GM18867 (cell line): ENCODE measurements around the gene UQCC3.
"Not testable (repeated sequence)": the region's sequence is repeated elsewhere in the genome, so short reads cannot be mapped to it uniquely, and the experiment has no call there.

ENCODE experiments used
- ATAC-seq: cut with Tn5 transposase; IDR thresholded peaks from one replicate; pipeline ENCODE4 v1.9.1; 2021; ENCODE audit warnings: mild to moderate bottlenecking, moderate library complexity; ENCODE audit not compliant: unreplicated experiment

The UQCC3 gene

GRCh38 chr11:62665599-62666258 lies 5.7 kb upstream of the UQCC3 start:
- peak; percentile 13 for ATAC-seq

DNA sequence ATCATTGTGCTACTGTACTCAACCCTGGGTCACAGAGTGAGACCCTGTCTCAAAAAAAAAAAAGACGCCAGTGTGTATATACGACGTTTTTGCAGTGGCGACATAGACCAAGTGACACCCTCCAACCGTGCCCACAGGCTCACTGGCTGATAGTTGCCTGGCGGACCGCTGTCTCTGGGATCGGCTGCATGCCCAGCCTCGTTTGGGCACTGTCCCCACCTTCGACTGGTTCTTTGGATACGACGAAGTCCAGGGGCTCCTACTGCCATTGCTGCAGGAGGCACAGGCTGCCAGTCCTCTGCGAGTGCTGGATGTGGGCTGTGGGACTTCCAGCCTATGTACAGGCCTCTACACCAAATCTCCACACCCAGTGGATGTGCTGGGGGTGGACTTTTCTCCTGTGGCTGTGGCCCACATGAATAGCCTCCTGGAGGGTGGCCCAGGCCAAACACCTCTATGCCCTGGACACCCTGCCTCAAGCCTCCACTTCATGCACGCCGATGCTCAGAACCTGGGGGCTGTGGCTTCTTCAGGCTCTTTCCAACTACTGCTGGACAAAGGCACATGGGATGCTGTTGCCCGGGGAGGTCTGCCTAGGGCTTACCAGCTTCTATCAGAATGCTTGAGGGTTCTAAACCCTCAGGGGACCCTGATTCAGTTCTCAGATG lies 5.1 kb upstream of the UQCC3 start:
- ATAC-seq = no peak

DNA sequence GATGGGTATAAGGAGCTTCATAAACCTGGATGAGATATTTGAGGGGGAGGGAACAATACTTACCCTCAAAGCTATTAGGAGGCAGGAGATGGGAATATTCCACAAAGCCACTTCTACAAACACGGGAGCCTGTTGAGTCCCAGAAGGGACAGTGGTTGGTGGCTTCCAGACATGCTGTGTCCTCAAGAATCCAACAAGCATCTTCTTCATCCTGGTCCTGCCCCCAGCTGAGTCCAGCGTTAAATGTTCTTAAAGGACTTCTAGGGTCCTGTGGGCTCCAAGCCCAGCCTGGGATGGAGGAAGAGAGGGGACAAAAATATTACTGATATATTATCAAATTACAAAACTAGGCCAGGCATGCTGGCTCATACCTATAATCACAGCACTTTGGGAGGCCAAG lies 4.0 kb upstream of the UQCC3 start:
- ATAC-seq = no peak

DNA sequence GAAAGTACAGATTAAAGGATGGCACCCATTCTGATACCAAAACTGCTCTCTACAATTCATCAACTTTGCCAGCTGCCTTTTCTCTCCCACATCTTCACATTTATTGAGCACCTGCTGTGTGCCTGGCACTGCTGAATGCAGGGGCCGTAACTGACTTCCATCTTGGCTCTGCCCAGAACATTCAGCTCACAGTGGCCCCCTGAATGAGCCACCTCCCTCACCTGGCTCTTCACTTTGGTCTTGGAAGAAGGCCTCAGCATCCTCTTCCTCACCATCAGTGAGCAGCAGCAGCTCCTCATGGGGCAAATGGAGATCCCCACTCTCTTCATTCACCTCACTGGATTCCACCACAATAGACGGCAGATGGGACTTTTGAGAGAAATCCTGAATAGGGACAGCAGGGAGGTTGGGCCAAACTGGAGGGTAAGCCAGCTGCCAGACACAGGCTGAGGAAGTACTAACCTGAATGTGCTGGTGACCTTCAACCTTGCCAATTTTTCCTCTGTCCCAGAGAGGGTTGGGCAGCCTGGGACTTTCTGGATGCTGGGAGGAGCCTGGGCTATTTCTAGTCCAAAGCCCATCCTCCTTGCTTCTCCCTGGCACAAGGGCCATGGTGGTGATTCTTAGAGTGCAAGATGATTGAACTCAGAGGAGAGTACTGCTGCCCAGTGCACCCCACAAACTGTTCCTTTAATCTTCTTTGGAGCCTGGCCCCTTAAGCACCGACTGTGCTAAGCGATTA lies 1.9 kb upstream of the UQCC3 start:
- ATAC-seq = no peak

- peak; percentile 13 for ATAC-seq
Observed at GRCh38 chr11:62671236-62671607, 251 bp upstream of the UQCC3 start.

DNA sequence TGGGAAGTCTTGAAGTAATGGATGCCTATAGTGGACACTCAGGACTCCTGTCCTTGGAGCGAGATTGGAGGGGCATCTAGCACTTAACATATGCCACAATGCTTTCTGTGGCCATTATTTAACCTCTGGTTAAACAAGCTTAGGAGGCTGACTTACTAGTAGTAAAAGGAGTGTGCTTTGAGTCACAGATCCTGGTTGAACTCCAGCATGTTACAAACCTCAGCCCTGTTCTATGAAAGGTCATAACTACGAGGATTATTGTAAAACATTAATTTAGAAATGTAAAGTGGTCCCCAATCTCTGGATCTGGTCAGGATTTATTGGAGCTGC lies 1.7 kb downstream of the UQCC3 start:
- ATAC-seq = no peak

DNA sequence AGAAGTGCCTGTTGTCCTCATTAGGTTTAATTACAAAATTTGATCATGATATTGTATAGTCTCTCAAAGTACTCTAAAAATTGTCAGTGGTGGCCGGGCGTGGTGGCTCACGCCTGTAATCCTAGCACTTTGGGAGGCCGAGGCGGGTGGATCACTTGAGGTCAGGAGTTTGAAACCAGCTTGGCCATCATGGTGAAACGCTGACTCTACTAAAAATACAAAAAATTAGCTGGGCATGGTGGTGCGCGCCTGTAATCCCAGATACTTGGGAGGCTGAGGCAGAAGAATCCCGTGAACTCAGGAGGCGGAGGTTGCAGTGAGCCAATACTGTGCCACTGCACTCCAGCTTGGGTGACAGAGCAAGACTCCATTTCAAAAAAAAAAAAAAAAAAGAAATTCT lies 3.9 kb downstream of the UQCC3 start:
- ATAC-seq = not testable (repeated sequence)

DNA sequence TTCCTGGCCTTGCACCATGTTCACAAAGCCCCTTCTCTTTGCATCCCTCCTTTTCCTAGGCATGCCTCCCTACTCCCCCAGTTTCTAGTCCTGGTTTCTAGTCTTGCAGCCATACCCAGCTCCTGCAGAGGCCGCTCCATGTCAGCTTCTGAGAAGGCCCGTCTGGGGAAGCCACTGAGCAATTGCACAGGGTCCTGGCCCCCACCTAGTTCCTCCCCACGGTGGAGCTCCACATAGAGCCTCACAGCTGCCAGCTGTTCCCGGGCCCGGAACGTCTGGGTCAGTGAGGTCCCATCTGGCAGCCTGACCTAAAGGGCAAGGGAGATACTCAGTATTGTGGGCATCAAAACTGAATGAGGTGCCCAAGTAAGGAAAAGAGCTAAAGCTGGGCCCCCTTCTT lies 5.2 kb downstream of the UQCC3 start:
- no peak for ATAC-seq

DNA sequence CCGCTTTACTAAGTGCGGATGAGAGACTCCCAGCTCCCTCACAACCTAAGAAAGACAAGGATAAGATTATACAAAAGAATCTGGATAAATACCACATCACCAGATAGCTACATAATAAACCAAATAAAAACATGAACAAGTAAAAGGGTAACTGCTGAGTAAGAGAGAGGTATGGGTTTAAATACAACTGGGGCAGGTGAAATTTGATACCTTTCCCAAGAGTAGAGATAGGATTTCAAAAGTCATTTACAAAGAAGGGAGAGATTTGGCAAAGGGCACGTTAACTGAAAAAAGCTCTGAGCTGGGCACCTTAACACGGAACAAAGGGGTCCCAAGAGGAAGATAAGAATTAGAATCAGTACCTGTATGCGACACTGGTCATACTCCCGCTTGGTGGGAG lies 5.7 kb downstream of the UQCC3 start:
- no peak for ATAC-seq

DNA sequence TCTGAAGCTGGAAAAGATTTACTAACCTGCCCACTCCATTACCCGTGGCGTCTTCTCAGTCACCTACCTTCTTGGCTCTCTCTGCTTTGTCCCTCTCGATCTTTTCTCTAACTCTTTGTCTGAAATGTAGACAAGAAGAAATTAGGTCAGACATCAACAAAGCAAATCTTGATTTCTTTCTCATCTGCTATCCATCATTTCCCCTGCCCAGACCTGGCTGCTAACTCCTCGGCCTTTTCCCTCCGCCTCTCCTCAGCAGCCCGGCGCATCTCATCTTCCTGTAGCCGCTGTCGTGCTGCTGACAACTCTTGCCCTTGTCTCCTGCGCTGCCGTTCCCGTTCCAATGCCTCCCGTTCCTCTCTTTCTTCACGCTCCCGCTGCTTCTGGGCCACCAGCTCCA lies 6.2 kb downstream of the UQCC3 start:
- no peak for ATAC-seq

GRCh38 chr11:62678433-62678769 lies 6.9 kb downstream of the UQCC3 start:
- ATAC-seq = no peak

DNA sequence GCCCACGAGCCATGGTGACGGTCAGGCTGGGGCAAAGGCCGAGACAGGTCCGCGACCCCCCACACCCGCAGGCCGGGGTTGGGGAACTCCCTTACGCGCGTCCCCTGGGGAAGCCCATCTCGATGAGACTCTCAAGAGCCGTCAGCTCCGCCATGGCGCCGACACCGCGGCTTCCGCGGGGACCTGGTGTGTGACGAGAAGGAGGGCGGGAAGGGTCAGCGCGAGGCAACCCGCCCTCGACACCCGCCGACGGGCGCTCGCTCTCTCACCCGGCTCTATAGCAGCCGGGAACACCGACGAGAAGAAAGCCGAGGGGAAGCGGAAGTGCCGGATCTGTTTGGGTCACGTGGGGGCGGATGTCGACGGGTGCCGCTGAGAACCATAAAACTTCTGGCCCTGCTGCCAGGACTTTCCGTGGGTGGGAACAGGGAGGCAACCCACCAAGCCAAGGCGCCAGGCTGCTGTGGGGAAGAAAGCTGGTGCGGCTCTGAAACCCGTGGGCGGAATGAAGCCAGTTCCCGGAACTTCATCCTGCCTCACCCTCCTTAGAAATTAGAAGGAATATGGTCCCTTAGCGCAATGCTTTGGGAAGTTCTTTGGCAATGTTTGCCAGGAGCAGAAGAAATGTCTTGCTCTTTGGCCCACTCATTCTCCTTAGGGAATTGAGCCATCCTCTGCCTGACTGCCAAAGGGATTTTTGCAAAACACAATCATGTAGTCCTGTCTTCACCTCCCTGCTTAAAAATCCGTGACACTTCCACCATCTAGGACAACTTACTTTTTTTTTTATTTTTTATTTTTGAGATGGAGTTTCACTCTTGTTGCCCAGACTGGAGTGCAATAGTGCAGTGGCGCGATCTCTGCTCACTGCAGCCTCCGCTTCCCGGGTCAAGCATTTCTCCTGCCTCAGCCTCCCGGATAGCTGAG lies 7.6 kb downstream of the UQCC3 start, which contains the start of gene UBXN1:
Gene UBXN1 (minus strand): TSS at position 304 of the 927 bp plus-strand sequence. CDS start 150 bp downstream, at position 154.
- peak; percentile 65 for ATAC-seq

GRCh38 chr11:62680825-62681240 lies 9.4 kb downstream of the UQCC3 start:
- ATAC-seq = peak; percentile 66

DNA sequence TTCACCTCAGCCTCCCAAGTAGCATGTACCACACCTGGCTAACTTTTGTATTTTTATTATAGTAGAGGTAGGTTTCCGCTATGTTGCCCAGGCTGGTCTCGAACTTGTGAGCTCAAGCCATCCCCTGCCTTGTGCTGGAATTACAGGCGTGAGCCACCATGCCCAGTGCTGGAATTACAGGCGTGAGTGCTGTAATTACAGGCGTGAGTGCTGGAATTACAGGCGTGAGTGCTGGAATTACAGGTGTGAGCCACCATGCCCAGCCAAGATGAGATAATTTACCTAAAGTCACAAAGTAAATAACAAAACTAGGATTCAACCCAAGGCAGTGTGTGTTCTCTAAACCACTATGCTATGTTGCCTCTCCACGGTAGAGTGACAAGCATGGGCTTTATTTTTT lies 11.0 kb downstream of the UQCC3 start:
- no peak for ATAC-seq

DNA sequence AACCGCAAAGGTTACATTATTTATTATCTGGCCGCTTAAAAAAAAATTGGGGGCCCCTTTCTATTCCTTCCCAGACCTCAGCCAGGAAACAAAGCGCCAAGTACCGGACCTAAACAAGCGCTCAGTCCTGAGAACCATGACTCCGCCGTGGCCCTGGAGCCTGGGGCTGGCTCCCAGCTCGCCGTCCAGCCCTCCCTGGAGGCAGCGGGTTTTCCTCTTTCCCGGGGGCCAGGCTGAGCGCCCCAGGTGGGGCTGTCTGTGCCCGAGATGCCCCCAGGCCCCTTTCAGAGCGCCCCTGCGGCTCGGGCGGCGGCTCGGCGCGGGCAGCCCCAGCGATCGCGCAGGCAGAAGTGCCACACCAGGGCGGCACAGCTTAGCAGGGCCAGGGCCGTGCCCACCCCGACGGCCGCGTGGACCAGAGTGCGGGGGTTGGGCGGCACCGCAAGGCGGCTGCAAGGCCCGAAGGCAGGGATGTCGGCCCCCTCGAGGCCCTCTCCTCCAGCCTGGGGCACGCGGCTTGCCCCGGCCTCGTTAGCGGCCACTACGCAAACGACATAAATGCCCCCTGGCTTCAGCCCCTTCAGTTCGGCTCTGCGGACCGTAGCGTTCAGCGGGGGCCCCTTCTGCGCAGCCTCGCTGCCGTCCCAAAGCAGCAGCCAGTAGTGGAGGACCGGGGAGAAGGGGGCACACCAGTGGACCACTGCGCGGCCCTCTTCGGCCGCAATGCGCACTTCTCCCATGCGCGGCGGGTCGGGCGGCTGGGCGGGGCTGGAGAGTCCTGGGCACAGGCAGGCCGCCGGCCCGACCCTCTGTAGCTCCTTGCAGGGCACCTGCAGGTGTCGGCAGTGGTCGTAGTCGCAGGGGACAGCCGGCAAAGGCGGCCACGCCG lies 16.3 kb downstream of the UQCC3 start:
- ATAC-seq = no peak

GRCh38 chr11:62688491-62688890 lies 17.0 kb downstream of the UQCC3 start:
- ATAC-seq = no peak

DNA sequence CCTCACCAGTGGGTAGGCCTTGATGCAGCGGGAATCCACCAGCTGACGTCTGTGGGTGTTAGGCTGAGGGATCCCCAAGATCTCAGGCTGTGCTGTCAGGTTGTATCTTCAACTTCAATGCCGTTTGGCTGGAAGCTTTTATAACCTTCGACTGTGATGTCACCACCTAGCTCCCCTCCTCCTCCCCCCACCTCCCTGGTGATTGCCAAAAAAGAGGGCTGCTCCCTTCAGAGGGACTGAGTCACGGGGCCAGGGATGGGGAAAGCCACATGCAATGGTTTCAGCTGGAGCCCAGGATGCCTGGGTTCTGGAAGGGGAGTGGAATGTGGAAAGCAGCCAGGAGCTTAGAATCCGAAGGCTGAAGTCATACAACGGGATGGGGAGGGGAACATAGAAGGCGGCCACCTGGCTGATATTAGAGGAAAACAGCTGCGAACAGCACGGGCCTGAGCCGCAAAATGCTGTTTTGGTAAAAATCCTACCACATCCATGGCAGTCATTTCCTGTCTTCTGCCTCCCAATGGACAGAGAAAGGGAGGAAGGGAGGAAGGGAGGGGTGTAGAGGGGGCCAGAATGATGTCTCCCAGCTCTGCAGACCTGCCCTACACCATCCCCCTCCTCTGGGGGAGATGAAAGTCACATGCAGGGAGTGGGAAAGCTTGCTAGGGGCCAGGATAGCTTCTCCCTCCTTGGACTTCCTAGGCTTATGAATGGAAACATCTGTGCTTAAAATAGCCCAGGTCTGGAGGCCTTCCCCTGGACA lies 18.1 kb downstream of the UQCC3 start, which contains the start of gene LRRN4CL:
Gene LRRN4CL (minus strand): TSS at position 110 of the 763 bp plus-strand sequence. CDS start 1,022 bp downstream, outside the sequence.
- ATAC-seq = no peak

DNA sequence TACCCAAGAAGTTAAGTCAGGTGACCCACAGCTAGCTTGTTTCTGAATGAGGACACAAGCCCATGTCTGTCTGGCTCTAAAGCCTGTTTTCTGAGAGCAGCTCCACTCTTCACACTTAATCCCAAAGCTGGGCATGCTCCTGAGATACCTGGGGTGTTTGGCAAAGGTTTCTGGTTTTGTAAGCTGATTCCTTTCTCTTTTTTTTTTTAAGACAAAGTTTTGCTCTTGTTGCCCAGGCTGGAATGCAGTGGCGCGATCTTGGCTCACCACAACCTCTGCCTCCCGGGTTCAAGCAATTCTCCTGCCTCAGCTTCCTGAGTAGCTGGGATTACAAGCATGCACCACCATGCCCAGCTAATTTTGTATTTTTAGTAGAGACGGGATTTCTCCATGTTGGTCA lies 22.2 kb downstream of the UQCC3 start:
- not testable (repeated sequence) for ATAC-seq

DNA sequence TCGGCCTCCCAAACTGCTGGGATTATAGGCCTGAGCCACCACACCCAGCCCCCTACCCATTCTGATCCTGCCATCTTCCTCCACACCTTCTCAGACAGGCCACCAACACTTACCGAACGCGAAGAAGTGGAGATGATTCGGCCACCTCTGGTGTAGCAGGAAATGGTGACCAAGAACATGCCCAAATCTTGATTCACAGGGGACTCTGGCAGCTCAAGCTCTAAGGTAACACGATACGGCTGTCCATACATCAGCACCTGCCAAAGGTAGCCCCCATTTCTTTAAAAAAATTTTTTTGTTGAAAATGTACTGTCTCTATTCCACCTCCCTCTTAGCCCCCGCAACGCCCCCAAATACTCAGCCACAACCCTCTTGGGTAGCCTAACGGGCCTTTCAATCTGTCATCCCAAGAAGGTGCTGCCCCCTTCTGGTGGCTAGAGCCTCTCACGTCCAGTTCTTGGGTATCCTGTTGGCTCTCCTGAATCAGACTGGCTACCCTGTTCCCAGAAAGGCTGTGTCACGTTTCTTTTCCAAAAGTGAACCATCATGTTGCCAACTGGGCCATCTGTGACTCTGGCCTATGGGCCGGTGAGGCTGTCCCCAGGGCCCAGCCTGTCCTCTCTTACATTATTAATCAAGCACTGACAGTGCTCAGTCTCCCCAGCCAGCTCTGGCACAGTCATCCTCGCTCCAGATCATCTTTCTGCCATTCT lies 23.1 kb downstream of the UQCC3 start:
- ATAC-seq = no peak
